NCI-H2029 (cell line): ENCODE results near the gene STRIP1.
"Not testable (repeated sequence)": the region's sequence is repeated elsewhere in the genome, so short reads cannot be mapped to it uniquely, and the experiment has no call there.

ENCODE experiments used
- DNase-seq: peaks from one replicate; lab custom pipeline; 2025; lab: John Stamatoyannopoulos, UW

Gene STRIP1

GRCh38 chr1:110011527-110012041, 22.8 kb upstream of the STRIP1 start:
- no peak for DNase-seq

- no peak for DNase-seq
Measured at GRCh38 chr1:110012100-110012780, 22.2 kb upstream of the STRIP1 start.

- no peak for DNase-seq
Measured at GRCh38 chr1:110017792-110018191, 16.6 kb upstream of the STRIP1 start.

GRCh38 chr1:110018396-110018795, 16.0 kb upstream of the STRIP1 start:
- no peak for DNase-seq

GRCh38 chr1:110019770-110020169, 14.7 kb upstream of the STRIP1 start:
- DNase-seq, result no peak

GRCh38 chr1:110021285-110021684, 13.1 kb upstream of the STRIP1 start:
- DNase-seq, result no peak

GRCh38 chr1:110024613-110025012, 9.8 kb upstream of the STRIP1 start:
- no peak for DNase-seq

- not testable (repeated sequence) for DNase-seq
Measured at GRCh38 chr1:110030687-110031086, 3.7 kb upstream of the STRIP1 start.

GRCh38 chr1:110032327-110032726, 2.1 kb upstream of the STRIP1 start:
- DNase-seq, result no peak

- no peak for DNase-seq
Measured at GRCh38 chr1:110033421-110033820, 1.0 kb upstream of the STRIP1 start.

GRCh38 chr1:110034040-110034450, 379 bp upstream of the STRIP1 start:
- no peak for DNase-seq

- DNase-seq, result no peak
Measured at GRCh38 chr1:110035236-110035752, 870 bp downstream of the STRIP1 start.

- DNase-seq, result no peak
Measured at GRCh38 chr1:110038271-110038670, 3.8 kb downstream of the STRIP1 start.

- no peak for DNase-seq
Measured at GRCh38 chr1:110039641-110040040, 5.2 kb downstream of the STRIP1 start.

GRCh38 chr1:110040548-110040947, 6.1 kb downstream of the STRIP1 start:
- DNase-seq, result no peak

GRCh38 chr1:110043016-110043415, 8.6 kb downstream of the STRIP1 start:
- DNase-seq, result no peak

- no peak for DNase-seq
Measured at GRCh38 chr1:110047463-110047862, 13.0 kb downstream of the STRIP1 start.

GRCh38 chr1:110048240-110048639, 13.8 kb downstream of the STRIP1 start:
- DNase-seq, result no peak

- no peak for DNase-seq
Measured at GRCh38 chr1:110048923-110049601, 14.6 kb downstream of the STRIP1 start.

- DNase-seq, result no peak
Measured at GRCh38 chr1:110049801-110050601, 15.6 kb downstream of the STRIP1 start.

- DNase-seq, result no peak
Measured at GRCh38 chr1:110050602-110051261, 16.3 kb downstream of the STRIP1 start.

GRCh38 chr1:110051262-110051648, 16.8 kb downstream of the STRIP1 start:
- no peak for DNase-seq
